ENCODE results near the gene PLEKHM2.

The PLEKHM2 gene

GRCh38 chr1:15683345-15684039, 628 bp upstream of the PLEKHM2 start:
- DNase-seq (ENCODE audit: extremely low read depth, low read depth), result no peak
- no peak for TF ChIP-seq CTCF (IDR thresholded peaks at IDR 0.05; ENCODE audit: low read depth, low read length)

DNA sequence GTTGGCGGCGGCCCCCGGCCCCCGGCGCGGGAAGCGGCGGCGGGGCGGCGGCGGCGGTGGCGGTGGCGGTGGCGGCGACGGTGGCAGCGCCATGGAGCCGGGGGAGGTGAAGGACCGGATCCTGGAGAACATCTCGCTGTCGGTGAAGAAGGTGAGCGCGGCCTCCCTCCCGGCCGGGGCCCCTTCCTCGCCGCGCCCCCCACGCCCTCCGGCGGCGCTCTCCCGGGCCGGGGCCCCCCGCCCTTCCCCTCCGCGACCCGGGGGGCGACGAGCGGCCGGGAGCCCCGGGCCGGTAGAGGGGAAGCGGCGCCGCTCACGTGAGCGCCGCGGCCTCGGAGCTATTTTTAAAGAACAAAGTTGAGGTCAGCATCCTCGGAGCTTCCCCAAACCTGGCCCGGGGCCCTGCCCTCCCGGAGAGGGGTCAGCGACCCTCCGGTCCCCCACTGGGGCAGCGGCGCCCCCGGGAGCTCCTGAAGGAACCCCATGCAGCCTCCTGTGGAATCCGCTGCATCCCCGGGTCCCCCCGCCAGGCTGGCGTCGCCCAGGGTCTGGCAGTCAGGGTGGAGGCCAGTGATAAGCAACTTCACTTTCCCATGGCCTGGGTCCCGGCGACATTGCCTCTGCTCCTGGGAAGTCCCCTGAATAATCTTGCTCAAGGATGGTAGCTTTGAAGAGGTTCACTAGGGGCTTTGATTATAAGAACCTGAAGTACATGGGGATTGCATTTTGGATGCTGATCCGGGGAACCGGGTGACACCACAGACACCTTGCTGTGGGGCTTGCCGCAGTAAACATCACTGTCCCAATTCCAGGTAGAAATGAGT, 560 bp downstream of the PLEKHM2 start:
- TF ChIP-seq CTCF (IDR thresholded peaks at IDR 0.05; ENCODE audit: low read depth, low read length), result no peak
- no peak for DNase-seq (ENCODE audit: extremely low read depth, low read depth)

GRCh38 chr1:15685820-15686219, 1.7 kb downstream of the PLEKHM2 start:
- no peak for TF ChIP-seq CTCF (IDR thresholded peaks at IDR 0.05; ENCODE audit: low read depth, low read length)
- no peak for DNase-seq (ENCODE audit: extremely low read depth, low read depth)

DNA sequence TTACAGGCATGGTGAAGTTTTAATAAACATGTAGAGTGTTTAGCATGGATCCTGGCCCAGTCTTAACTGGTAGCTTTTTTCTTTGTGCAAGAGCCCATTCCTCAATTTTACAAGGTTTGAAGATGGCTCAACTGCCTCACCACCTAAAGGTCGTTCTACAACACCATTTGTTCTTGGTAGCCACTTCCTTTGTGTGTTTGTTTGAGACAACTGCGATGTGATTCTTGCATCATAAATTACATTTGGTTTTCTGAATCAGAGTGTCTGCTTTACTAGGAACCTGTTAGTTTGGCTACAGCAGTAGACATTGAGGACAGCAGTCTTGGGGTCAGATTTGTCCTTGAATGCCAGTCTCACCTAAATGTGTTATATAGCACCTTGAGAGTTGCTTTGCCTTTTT, 3.3 kb downstream of the PLEKHM2 start:
- DNase-seq (ENCODE audit: extremely low read depth, low read depth), result no peak
- no peak for TF ChIP-seq CTCF (IDR thresholded peaks at IDR 0.05; ENCODE audit: low read depth, low read length)

- DNase-seq (ENCODE audit: extremely low read depth, low read depth), result no peak
- TF ChIP-seq CTCF (IDR thresholded peaks at IDR 0.05; ENCODE audit: low read depth, low read length), result no peak
Observed at GRCh38 chr1:15690317-15690716, 6.2 kb downstream of the PLEKHM2 start.

DNA sequence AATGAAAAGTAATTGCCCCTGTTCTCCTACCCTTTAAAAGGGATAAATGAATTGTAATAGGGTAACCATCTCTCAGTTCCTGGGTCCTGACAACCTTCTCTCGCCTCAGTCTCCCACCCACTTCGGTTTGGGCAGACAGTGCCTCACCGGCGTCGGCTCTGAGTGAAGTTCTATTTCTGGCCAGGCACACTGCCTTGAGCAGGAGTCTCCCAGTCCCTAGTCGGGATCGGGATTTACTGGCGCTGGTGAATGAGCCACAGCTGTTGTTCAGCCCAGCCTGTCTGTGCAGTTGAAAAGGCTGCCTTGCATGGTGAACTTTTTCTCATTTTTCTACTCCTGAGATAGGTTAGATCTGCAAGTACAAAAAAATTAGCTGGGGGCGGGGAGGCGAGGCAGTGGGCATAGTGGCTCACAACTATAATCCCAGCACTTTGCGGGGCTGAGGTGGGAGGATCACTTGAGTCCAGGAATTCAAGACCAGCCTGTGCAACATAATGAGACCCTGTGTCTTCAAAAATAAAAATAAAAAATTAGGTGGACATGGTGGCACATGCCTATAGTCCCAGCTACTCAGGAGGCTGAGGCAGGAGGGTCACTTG, 7.4 kb downstream of the PLEKHM2 start:
- no peak for DNase-seq (ENCODE audit: extremely low read depth, low read depth)
- TF ChIP-seq CTCF (IDR thresholded peaks at IDR 0.05; ENCODE audit: low read depth, low read length), result no peak

All from AG09319 (cell line).